Measurements from ENCODE around the gene PRDM15.

The PRDM15 gene, protein sequence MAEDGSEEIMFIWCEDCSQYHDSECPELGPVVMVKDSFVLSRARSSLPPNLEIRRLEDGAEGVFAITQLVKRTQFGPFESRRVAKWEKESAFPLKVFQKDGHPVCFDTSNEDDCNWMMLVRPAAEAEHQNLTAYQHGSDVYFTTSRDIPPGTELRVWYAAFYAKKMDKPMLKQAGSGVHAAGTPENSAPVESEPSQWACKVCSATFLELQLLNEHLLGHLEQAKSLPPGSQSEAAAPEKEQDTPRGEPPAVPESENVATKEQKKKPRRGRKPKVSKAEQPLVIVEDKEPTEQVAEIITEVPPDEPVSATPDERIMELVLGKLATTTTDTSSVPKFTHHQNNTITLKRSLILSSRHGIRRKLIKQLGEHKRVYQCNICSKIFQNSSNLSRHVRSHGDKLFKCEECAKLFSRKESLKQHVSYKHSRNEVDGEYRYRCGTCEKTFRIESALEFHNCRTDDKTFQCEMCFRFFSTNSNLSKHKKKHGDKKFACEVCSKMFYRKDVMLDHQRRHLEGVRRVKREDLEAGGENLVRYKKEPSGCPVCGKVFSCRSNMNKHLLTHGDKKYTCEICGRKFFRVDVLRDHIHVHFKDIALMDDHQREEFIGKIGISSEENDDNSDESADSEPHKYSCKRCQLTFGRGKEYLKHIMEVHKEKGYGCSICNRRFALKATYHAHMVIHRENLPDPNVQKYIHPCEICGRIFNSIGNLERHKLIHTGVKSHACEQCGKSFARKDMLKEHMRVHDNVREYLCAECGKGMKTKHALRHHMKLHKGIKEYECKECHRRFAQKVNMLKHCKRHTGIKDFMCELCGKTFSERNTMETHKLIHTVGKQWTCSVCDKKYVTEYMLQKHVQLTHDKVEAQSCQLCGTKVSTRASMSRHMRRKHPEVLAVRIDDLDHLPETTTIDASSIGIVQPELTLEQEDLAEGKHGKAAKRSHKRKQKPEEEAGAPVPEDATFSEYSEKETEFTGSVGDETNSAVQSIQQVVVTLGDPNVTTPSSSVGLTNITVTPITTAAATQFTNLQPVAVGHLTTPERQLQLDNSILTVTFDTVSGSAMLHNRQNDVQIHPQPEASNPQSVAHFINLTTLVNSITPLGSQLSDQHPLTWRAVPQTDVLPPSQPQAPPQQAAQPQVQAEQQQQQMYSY

DNA sequence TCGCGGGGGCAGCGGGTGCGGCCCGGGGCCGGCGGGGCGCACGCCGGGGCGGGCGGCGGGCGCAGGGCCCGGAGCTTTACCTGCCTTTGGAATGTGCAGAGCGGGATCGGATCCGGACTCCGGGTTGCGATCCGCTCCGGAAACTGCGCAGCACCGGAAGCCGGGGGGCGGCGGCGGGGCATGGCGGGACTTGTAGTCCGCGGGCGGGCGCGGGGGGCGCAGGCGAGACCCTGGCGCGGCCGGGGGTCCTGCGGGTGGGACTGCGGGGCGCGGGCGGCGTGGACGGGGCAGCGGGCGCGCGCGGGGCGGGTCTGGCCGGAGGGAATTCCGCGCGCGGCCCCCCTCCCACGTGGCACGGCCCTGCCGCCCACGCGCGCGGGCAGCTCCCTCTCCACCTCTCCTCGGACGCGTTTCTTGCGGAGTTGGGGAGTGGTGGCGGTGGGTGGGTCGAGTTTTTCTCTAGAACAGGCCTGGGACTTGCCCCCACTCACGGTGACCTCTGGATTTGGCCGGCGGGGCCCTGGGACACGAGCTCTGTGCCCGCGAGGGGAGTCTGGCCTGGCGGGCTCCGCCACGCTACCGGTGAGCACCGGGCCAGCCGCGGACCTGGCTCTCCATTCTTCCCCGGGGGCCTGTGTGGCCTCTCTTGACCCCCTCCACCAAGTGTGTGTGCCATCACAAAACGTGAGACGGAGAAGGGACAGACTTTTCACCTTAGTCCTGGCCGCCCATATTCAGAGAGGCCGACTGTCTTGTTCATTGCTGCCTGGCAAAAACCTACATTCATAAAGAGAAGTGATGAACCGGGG is at the start of gene PRDM15:
PRDM15 (minus strand) TSS at position 155 of the 809 bp plus-strand sequence. CDS start 18,981 bp downstream, outside the sequence.
- peak; percentile 80 for DNase-seq

DNA sequence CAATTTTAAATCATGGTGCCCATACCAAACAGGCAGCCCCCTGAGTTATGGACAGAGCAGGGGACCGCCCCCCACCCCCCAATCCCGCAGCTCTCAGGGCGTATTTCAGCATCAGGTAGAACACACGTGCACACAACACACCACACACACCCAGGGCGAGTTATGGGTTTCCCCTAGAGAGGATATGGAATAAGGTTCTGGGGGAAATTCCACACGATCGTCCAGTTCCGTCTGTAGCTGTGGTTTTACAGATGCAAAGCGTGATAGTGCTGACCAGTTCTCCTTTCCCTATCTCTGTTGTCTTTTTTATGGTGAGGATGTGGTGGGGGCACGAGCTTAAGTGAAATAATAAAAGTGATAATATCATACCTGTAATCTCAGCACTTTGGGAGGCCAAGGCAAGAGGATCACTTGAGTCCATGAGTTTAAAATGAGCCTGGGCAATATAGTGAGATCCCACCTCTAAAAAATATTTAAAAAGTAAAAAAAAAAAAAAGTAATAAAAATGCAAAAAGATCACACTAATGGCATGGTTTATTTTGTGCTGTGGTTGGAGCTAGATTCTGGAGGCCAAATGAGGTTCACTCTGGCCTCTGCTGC is 49.6 kb upstream of the PRDM15 start:
- DNase-seq = peak; percentile 35

DNA sequence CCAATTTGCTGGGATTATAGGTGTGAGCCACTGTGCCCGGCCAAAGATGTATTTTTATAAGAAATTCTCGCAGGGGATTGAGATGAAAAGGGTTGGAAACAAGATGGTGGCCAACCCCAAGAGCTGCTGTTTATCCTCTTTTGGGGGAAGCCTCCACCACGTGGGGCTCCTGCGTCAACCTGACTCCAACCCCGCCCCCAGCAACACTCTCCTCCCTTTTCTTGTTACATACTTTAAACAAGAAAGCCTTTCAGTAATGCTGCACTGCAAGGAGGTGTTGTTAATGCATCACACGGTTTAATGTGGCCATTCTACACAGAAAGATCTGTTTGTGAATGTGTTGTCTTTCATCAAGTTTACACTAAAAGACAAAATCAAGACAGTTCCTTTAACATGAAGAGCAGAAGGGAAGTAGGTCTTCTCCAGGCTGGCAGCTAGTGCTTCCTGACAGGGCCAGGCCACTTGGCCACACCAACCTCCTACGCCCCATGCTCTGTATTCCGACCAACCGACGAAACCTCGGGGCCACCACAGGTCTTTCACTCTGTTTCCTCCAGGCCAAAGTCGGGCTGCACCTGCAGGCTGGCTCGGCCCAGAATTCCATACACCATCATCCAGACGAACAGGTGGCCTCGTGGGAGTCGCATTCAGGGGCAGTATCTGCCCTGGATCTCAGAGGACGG is 48.7 kb upstream of the PRDM15 start:
- peak; percentile 20 for DNase-seq

DNA sequence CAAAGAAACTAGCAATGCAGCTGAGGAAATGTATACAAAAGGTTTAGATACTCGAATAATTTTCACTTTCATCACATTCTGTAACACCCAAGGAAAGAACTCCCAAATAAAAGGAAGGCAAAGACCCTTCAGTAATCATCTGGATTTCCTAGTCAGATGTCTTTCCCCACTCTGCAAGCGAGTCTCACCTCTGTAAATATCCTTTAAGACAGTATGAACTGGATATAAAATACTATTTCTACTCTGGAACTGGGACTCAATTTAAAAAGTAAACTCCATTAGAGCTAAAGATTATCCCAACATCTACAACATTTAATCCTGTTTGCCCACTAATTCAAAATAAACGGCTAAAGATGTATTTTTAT is 47.6 kb upstream of the PRDM15 start:
- no peak for DNase-seq

DNA sequence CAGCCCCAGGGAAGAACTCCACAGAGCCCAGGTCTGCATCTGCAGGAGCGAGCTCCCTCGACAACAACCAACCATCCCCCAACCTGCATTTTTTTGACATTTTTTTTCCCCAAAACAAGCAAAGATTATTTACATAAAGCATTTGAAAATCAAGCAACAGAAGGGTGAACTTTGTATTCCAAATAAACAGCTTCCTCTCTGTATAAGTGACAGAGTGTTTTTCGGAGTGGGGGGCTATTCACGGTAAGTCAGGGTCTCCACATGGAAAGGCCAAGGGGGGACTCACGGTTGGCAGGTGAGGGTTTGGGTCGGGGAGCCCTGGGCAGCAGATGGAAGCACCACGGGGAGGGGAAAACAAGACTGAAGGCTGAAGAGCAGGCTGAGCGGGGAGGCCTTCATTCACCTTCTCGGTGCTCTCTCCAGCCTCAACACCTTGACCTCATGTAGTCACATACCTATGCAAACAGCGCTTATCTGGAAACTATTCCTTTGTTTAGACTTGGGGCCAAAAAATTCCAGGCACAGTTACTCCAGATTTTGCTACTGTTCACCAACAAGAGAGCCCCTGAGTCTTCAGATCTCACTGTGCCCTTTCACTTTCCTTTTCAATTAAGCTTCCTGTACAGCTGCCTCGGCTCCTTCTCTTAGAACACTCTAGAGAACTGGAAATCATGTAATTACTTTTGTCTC is 47.1 kb upstream of the PRDM15 start:
- peak; percentile 72 for DNase-seq

DNA sequence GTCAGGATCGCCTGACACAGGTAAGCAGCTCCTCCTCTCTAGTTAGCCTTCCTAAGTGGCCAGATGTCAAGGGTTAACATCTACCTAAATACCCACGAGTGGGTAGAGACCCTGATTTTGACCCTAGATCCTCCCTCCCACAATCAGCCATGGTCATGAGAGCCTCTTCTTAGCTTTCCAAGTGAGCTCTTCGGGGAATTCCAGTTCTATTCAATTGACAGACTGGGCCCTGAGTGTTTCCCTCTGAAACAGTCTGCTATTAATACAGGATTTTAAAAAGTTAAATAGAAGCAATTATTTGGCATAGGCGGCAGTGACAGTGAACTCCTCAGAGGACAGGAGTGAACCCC is 46.6 kb upstream of the PRDM15 start:
- DNase-seq = no peak

DNA sequence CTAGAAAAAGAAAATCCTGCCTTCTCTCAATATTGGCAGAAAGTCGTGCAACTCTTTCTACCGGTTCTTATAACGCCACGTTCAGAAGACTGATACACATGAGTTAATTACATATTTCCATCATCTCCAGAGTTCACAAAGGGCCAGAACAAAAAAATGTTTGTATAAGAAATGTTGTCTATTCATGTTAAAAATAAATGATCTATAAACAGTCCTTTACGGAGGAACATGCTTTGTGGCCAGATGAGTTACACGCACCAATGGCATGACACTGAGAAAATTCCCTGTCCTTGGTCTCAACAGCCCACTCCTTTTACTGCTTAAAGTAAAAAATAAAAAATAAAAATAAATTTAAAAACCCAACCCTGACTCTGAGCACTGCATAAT is 45.2 kb upstream of the PRDM15 start:
- no peak for DNase-seq

DNA sequence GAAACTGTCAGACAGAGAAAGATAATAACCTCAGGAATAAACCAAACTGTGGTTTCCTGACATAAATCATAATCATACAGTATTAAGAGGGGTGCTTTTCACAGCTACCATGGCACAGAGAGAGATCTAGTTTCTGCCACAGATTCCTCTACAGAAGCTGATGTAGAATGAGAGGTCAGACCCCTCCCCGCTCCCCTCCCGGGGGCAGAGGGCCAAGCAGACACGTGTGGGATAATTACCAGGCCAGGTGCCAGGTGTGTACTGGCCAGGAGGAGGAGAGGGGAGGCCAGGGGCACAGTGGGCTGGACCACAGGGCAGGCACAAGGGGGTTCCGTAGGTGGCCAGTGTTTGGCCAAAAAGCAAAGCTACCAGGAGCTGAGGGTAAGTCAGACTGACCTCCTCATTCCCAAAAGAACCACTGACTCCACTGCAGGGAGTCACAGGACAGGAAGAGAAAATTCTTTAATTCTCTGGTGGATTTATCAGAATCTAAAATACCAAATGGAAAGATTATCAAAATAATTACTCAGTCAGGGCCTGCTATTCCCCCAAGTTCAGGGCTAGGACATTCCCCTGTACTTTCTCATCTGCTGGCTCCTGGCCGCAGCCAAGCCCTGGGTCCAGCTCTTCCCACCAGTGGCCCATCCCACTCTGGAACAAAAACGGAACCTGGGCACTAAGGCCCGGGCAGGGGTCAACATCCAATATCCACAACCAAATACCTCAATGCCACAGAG is 44.7 kb upstream of the PRDM15 start:
- DNase-seq = no peak

DNA sequence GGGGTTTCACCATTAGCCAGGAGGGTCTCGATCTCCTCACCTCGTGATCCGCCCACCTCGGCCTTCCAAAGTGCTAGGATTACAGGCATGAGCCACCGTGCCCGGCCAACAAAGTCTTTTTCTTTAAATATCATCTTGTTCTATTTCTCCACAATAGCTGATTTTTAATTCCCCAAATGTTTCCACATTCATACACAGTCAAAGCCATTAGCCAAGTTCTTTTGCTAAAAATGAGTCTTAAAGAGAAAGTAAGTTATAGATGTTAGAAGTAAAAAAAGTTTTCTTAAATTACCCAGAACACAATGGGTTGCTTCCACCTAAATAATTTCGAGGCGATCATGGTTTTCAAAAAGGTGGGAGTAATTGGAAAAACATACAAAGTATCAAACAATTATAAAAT is 44.0 kb upstream of the PRDM15 start:
- no peak for DNase-seq

DNA sequence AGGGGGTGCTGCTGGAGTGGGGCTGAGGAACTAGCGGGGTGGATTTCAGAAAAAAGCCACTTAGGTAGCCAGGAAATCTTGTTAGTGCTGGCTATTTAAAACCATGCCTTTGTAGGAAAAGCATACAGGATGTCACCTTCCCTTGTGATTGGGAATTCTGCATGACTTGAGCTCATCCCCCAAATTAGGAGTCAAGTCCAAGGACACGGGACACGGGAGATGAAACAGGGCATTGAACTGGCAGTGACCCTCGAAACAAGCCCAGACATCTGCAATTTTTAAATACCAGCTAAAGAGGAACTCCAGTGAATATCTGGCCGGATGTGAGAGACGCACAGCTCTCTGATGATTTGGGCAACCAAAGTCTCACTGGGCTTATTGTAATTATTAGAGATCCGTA is 41.9 kb upstream of the PRDM15 start:
- no peak for DNase-seq

DNA sequence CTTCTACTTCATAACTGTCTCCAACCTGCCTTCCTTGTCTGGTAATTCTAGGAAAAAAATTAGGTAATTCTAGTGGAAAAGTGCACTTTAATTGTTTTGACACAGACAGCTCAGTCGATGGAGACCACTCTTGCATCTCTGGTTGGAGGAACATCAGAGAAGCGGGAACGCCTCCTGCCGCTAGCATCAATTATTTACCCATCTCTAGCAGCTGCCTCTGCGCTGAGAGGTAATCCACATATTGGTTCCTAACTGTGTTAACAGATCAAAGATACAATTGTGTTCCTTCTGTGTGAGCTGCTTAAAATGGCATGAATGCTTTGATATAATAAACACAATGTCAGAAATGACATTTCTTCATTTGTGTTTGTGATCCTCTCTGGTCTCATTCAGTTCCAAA is 41.3 kb upstream of the PRDM15 start:
- no peak for DNase-seq

DNA sequence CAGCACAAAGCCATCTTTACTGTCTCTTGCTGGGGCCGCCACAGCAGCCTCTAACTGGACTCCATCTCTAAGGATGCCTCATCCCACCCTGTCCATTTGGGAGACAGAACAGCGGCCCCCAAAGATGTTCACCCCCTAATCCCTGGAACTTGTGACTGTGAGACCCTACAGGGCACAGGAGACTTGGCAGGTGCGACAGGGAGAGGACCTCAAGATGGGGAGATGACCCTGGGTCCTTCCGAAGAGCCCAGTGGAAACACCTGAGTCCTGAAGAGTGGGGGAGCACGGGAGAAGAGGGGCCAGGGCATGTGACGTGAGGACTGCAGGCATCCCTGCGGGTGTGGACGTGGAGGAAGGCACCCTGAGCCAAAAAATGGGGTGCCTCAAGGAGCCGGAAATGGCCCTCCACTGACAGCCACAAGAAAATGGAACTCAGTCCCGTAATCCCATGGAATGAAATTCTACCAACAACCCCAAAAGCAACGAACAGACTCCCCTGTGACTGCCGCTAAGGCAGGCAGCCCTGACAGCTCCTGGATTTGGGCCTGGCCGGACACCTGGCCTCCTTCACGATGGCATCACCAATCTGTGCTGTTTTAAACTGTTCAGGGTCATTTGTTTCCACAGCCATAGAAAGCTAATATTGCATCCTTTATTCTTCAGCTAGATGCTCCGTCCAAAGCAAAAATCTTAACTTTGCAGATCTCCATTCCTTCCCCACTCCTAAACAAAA is 40.7 kb upstream of the PRDM15 start:
- no peak for DNase-seq

DNA sequence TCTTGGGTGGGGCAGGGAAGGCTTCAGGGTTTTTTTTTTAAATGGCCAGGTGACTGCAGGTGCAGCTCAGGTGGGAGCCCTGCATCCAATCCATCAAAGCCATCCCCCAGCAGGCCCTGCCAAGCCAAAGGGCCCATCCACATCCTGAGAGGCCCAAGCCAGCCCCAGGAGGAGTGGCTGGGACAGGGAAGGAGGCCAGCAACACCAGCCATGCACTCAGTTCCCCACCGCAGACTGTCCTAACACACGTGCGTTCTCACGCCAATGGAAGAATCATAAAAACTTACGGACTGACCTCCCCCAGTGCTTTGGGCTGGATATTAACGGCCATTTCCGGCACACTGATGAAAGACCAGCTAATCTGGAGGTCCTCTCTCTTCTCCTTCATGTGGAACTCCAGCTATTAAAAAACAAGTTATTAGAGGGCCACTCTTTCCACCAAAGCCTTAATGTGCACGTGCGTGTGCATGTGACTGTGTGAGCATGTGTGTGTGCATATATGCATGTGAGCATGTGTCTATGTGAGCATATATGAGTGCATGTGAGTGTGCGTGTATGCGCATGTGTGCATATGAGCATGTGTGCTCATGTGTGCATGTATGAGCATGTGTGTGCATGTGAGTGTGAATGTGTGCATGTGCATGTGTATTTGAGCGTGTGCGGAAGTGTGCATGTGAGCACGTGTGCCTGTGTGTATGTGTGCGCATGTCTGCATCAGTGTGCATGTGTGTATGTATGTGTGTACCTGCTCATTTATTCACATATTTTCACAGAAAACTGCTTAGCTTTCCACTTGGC is 39.6 kb upstream of the PRDM15 start:
- DNase-seq = no peak

DNA sequence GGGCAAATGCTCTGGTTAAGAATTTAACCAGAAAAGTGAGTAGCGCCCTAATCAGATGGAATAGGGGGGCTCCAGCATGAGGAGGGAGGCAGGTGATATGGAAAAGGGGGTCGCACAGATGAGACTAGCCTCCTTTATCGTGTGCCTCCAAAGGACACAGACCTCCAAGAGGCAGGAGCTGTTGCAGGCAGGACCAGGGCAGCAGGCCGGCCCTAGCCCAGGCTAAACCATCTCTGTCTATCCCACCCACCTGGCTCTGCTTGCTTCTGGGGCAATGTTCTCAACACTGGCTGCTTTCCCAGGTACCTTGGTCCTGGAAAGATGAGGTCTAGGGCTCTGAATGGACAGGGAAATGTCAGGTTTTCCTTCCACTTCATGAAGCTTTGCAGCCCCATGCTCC is 38.4 kb upstream of the PRDM15 start:
- no peak for DNase-seq

DNA sequence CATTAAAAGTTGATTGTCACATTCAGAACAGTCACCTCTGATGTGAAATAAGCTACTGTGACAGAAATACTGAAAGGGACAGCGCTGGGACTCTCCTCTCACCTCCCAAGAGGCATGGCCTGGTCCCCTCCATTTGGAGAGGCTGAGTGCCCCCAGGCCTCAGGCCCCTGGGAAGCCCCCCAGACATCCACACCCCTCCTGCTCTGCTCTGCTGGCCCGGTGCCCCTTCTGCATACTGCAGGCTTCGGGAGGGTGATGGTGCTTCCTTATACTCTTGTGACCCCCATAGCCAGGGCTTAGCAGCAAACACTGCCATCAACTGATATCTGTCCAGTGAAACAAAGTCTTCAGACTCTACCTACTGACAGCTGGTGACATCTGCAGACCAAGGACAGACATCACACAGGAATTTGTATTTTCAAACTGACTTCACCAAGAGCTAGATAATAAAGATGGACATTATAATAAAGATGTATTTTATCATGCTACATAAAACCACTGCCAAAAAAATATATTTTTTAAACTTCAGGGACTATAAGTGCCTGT is 37.8 kb upstream of the PRDM15 start:
- no peak for DNase-seq

DNA sequence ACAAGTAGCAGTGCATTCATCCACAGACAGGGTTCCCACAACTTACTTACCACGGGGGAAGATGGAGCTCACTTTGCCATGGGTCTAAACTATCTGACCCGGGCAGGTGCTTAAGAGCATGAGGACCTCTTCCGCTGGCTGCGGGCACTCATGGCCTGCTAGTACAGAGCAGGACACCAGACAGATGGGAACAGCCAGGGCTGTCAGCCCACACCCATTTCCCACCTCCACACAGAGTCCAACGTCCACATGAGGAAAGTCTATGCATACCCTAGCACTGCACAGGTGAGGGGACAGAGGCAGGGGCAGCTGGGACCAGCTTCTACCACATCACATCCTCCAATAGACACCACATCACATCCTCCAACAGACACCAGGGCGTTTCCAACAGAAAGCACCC is 35.8 kb upstream of the PRDM15 start:
- no peak for DNase-seq

DNA sequence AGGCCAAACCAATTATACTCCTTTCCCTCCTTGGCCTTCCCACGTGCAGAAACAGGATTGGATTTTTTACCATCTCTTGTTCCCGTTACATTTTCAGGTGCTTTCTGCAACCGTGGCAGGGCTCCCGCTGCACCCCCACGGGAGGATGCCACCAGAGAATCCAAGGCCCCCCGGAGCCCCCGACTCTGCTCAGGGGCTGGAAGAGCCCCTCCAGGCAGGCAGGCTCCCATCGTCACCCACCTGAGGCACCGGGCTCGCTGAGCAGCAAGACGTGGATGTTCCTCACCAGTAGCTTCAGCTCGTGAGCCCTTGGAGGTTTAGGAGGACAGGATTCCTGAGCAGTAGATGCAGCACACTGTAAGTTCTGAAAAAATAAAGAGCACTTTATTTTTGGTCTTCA is 35.2 kb upstream of the PRDM15 start:
- DNase-seq = no peak

DNA sequence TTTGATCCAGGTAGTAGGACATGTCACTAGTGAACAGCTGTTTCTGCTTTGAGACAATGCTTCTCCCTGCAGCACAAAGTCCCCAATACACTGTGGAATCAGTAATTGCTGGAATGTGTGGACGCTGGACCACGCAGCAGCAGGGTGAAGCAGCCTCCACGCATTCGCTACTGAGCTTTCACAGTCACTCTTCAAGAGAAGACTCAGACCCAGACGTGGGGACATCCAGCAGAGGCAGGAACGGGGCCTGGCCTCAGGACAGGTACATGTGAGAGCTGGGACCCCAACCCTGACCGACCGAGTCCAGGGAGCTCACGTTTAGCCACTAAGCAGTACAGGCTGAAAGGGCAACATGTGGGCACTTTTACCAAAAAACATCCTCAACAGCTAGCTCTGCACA is 34.1 kb upstream of the PRDM15 start:
- no peak for DNase-seq

DNA sequence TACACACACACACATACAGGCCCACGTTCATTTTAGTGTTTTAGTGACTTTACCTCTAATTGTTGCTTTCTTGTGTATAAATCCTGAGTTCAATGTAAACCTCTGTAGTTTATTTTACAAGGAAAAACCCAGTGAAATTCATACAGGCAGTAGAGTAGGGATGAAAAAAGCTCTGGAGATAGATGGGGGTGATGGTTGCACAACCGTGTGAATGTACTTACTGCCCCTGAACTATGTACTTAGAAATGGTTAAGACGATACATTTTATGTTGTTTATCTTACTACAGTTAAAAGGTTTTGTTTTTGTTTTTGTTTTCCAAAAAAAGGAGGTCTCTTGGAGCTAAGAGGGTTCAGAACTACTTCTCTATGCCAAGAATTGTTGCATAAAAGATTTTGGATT is 29.7 kb upstream of the PRDM15 start:
- DNase-seq = no peak

Measured in CD4-positive, alpha-beta T cell treated with Interleukin-17A for 1 hour (primary cell).